CD4-positive, alpha-beta T cell treated with Interferon alpha-2 for 1 hour (primary cell): ENCODE data around the gene SLC25A38.

Source experiments
- DNase-seq, 2 donors: peaks; one replicate each; pipeline ENCODE4 v3.0.0-alpha.2; 2020 to 2022

The SLC25A38 gene

DNA sequence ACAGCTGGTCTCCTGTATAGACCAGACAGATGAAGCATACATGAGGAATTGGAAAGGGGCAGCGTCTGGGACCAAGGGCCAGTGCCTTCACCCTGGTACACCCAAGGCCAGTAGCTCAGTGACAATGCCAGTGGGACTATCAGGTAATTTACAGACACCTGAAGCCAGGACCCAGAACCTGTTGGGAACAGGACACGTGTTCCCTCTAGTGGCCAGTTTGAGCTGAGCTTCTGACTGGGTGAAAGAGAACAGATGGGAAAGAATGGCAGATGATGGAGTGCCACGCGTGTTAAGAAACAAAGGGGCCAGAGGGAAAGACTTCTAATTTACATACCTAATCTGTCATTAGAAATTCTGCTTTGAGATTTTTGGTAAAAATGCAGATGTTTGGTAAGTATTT lies 5.1 kb upstream of the SLC25A38 start:
- peak; percentile 53 to 77 for DNase-seq

- no peak for DNase-seq
These were observed 4.0 kb upstream of the SLC25A38 start for GRCh38 chr3:39378957-39379777.

DNA sequence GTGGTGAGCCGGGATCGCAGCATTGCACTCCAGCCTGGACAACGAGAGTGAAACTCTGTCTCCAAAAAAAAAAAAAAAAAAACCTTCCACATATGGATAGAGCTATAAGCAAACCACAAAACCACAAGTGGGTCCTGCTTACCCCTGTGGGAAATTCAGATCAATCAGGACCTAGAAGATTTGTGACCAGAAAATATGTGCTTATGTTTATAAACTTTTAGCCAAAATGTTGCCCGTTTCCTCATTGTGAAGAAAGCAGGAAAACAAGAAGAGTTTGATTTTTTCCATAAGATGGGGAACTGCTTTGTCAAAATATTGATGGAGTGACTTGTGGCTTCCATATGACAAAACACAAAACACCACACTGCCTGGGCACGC lies 3.4 kb upstream of the SLC25A38 start:
- no peak for DNase-seq

- DNase-seq = no peak
These were observed 1.7 kb upstream of the SLC25A38 start for GRCh38 chr3:39381432-39381831.

DNA sequence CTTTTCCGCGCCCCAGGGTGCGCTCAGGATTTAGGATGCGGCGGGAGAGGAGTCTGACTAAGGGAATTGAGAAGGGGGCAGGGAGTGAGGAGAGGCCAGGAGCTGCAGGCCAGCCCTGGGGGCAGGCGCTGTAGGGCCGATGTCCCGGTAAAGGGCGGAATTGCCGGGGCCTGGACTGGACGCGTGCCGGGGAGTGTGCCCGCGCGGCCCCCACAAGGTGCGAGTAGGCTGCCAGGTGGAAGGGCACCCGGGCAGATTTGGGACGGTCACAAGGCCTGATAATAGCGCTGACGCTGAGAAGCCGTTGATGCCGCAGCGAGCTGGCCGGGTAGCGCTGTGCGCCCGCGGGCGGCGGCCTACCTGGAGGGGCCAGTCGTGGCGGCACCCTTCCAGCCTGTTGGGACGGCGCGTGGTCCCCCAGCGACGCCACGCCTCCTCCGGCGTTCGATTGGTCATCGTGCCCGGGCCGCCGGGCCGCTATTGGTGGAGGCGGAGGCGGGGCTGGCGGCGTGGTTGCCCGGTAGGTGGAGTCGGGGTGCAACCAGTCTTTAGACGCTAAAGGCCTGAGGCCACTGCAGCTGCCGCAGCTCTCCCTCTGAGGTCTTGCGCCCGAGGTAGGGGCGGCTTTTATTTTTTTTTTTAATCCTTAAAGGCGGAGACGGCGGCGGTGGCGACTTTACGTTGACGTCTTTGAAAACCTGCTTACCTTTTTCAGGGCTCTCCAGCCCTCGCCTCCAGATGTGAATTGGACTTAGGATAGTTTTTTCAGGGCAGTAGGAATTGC lies 903 bp downstream of the SLC25A38 start:
- peak; percentile 92 to 95 for DNase-seq

DNA sequence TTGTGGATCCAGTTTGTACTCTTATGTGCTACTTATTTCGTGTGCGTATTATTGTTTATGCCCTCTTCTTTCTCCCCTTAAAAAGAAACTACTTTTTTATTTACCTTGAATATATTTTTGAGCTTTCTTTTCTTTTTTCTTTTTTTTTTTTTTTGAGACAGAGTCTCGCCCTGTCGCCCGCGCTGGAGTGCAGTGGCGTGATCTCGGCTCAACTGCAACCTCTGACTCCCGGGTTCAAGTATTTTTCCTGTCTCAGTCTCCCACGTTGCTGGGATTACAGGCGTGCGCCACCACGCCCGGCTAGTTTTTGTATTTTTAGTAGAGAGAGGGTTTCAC lies 1.5 kb downstream of the SLC25A38 start:
- DNase-seq = no peak

DNA sequence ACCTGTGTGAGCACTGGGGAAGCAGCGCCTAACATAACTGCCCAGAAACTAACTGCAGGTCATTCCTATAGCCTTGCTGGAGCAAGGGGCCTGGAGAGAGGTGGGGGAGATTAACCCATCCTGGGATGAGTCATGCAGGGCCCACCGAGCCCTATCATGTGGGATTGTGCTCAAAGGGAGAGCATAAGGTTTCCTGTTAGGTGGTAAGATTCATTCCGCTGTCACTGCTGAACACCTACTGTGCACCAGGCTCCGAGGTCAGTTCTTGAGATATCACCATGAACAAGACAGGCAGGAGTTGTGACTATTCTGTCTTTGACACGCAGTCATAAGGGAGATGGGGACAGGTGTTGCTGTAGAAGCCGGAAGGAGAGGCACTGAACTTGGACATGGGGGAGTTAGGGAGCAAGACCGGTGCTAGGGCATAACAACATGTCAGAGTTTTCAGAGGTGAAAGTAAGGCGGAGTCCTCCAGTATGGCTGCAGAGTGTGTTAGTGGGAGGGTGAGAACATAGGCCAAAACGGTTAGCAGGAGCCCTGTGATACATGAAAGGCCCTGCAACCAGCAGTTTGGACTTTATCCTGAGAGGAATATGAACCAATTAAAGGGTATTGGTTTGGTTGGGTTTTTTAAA lies 2.4 kb downstream of the SLC25A38 start:
- DNase-seq = no peak

DNA sequence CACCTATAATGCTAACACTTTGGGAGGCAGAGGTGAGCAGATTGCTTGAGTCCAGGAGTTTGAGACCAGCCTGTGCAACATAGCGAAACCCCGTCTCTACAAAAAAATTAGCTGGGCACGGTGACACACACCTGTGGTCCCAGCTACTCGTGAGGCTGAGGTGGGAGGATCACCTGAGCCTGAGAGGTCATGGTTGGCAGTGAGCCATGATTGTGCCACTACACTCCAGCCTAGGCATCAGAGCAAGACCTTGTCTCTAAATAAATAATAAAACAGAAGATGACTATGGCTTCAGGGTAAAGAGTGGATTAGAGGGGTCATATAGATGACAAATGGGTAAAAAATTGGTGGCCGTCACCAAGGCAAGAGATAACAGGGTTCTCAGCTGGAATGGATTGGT lies 3.1 kb downstream of the SLC25A38 start:
- no peak for DNase-seq

DNA sequence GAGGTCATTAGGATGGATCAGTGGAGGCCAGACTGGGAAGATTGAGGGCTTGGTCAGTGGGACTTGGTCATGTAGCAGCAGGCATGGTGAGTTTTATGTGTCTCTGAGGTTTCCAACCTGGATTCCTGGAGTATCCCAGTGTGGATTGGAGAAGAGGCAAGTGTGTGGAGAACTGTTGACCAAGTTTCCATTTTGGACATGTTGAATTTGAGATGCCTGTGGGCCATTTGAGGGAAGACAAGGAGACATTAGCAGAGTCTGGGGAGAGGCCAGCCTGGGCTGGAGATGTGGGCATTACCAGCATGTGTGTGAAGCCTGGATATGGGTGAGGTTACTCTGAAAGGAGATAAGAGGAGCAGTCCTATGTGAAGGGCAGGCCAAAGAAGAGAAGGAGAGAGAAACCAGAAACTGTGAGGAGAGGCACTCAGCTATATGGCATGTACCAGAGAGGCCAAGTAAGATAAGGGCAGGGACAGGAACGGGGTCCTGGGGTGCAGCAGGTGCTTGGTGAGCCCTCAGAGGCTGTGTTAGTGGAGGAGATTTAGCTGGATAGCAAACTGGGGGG lies 4.3 kb downstream of the SLC25A38 start:
- no peak for DNase-seq

GRCh38 chr3:39388153-39388552 lies 5.0 kb downstream of the SLC25A38 start:
- no peak for DNase-seq

DNA sequence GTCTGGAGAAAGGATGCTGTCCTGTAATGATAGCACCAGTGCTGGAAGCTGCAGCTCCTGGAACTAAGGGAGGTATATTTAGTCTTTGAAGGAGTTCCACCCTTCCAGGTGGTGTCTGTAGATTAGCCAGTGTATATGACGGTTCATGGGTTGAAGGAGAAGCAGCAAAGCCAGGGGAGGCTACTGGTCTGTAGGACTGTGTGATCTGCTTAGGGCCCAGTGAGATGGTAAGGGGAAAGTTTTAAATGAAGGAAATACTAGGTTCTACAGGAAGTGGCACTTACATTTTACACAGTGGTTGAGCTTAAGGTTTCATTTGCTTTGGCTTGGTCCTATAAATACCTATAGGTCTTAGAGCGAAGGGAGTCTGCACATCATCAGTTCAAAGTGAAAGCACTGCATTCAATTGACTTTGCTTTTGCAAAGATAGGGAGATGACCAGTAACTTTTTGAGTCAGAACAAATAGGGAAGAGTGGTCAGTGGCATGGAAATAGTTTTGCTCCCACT lies 5.6 kb downstream of the SLC25A38 start:
- peak in 1 of 2 donors; percentile 32 for DNase-seq

DNA sequence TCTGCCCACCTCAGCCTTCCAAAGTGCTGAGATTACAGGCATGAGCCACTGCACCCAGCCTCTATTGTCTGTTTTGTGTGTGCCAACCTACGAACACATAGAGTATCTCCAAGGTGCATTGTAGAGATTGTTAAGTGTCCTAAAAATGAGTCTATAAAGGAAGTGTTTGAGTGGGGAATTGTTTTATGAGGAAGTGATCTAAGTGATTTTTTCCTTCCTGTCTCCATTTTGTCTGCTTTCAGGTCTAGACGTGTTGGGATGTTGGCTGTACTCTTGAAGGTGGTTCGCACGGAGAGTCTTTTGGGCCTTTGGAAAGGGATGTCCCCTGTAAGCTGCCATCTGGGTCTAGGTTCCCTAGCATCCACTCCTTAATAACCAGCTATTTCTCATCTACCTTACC lies 7.0 kb downstream of the SLC25A38 start:
- DNase-seq = no peak

GRCh38 chr3:39396690-39397089 lies 13.5 kb downstream of the SLC25A38 start:
- DNase-seq = no peak

- DNase-seq = no peak
These were observed 15.5 kb downstream of the SLC25A38 start for GRCh38 chr3:39398700-39399099.

- DNase-seq = no peak
These were observed 18.8 kb downstream of the SLC25A38 start for GRCh38 chr3:39401983-39402382.

DNA sequence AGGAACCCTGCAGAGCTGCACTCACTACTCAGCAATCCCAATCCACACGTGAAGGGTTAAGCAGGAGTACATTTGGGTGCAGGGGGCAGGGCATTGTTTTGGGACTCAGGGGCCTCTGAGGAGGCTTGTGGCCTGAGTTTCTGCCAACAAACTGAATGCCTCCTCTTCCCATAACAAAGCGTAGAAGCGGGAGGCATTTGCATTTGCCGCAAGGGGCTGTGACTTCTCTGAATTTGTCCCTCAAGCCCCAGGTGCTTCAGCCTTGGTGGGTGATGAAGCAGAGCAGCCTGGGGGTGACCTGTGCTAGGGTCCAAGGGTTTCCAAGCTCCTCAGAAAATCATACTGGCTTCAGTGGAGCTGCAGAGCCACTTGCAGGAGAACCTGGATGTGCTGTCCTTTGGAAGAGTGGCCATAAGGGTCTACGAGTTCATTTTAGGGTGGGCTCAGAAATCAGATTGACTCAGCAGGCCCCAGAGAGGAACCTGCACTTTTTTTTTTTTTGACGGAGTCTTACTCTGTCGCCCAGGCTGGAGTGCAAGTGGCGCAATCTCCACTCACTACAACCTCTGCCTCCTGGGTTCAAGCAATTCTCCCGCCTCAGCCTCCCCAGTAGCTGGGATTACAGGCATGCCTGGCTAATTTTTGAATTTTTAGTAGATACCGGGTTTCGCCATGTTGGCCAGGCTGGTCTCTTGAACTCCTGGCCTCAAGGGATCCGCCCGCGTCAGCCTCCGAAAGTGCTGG lies 21.9 kb downstream of the SLC25A38 start:
- no peak for DNase-seq

- DNase-seq = no peak
These were observed 22.7 kb downstream of the SLC25A38 start for GRCh38 chr3:39405687-39406367.

- peak; percentile 96 to 97 for DNase-seq
These were observed 23.4 kb downstream of the SLC25A38 start, which contains the start of gene RPSA for GRCh38 chr3:39406368-39407258. Gene RPSA (plus strand): TSS chr3:39406720. CDS start chr3:39407654, 934 bp downstream.

DNA sequence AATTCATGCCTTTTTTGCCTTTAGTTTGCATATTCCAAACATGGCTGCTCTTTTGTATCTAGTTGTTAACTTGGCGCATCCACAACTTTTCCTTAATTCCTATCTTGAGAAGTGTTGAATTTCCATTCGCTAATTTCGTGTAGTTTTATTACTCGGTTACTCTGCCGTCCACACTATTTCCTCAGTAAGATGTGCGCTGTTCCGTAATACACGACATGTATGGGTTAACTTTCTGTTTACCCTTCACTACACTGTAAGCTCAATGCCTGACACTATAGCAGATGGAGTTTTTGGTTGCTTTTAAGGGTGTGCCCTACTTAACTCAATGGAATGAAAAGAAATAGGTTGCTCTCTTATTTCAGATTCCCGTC lies 24.1 kb downstream of the SLC25A38 start:
- no peak for DNase-seq

DNA sequence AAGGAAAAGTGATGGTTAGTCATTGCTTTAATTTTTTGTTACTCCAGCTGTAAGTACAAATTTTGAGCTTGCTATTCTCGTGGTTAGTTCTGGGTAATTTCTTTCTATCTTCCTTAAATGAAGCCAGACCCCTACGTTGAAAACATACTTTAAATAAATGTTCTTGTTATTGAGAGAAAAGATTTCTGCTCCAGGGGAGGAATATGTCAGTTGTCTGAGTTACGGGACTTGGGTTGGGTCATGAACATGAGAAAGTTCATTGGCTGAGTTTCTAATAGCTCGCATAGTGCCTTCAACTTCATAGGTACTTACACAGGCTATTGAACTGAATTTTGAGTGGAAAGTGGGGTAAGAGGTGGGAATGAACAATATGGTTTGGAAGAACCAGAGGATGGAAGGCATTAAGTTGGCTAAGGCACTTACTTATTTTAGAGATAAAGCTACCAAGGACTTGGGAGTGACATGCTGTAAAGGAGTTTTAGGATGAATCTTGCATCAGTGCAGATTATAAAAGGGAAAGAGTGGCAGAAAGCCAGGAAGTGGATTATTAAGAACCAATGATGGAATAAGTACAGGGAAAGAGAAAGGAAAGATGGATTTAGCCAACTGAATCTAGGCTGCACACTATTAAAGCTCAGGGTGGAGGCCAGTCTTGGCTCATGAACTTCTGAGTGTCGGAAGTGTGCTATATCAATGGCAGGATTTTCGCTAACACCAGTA lies 24.8 kb downstream of the SLC25A38 start:
- no peak for DNase-seq
